Subcutaneous abdominal adipose tissue (tissue), 5 donors: Measurements from ENCODE around the gene ASCC3.

Experiments used
- H3K27ac ChIP-seq: one replicate; pipeline ENCODE4 v1.7.0; 2013; ENCODE audit warnings: low read depth, mild to moderate bottlenecking, inconsistent platforms, low read length, moderate library complexity
- H3K27me3 ChIP-seq, 5 donors: one replicate each; pipeline ENCODE4 v1.7.0; 2013; ENCODE audit warnings: low read length in 5 of 5, inconsistent platforms in 1 of 5; ENCODE audit not compliant: control insufficient read depth in 5 of 5, insufficient read depth in 4 of 5
- H3K36me3 ChIP-seq, 5 donors: one replicate each; pipeline ENCODE4 v1.7.0; 2013; ENCODE audit warnings: low read length in 5 of 5; ENCODE audit not compliant: control insufficient read depth in 5 of 5, insufficient read depth in 5 of 5
- H3K4me1 ChIP-seq, 5 donors: one replicate each; pipeline ENCODE4 v1.7.0; 2013; ENCODE audit warnings: low read length in 5 of 5, mild to moderate bottlenecking in 3 of 5, moderate library complexity in 1 of 5; ENCODE audit not compliant: control insufficient read depth in 5 of 5, insufficient read depth in 5 of 5
- H3K4me3 ChIP-seq, 5 donors: one replicate each; pipeline ENCODE4 v1.7.0; 2013; ENCODE audit warnings: low read length in 5 of 5, low read depth in 1 of 5
- H3K9ac ChIP-seq, 5 donors: one replicate each; pipeline ENCODE4 v1.7.0; 2013; ENCODE audit warnings: low read length in 5 of 5, mild to moderate bottlenecking in 4 of 5, moderate library complexity in 3 of 5
- H3K9me3 ChIP-seq, 5 donors: one replicate each; pipeline ENCODE4 v1.7.0; 2013; ENCODE audit warnings: low read length in 5 of 5; ENCODE audit not compliant: control insufficient read depth in 5 of 5
- donor health status: healthy.
- donor health status: healthy.
- donor health status: healthy.
- donor health status: healthy.
- donor health status: healthy.

ASCC3 gene

DNA sequence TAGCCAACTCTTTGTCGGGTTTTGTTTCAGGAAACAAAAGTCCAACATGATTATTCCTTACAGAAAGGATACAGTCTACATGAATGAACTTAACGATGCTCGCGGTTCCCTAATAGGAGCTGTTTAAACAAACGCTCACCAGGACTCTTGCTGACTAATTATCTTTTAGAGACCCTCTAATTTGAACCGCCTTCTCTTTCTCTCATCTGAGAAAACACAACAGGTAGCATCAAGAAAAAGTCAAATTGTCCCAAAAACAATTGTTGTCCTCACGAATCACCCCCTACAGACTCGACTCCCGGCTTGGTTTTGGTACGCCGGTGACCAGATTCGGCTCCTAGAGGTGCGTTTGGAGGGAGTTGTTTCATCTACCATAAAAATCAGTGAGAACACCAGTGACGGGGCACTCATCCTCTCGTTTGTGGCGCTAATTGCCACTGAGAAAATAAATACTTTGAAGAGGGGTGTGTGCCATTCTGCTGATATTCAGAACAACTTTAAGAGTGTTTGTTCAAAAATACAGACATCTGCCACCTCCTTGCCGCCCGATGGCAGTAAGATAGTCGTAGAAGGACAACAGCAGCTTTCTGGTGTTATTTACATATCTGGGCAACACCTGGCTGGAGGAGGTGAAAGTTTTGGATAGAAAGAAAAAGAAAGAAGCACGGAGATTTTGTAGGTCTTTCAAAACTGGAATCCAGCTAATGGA, 415.3 kb downstream of the ASCC3 start:
- Histone ChIP-seq H3K36me3 (no peaks in the 10 kb centered on the region), H3K27ac (peak overlapping the region; percentile 79), H3K4me1 (peaks cover 0 to 48% (median 36%) of the 10 kb centered on the region in 5 donors), H3K9me3 (no peaks in the 10 kb centered on the region), H3K4me3 (peak overlapping the region; percentile 36 to 86 (median 68)), H3K27me3 (peaks cover 33 to 77% (median 66%) of the 10 kb centered on the region in 5 donors), H3K9ac (peak overlapping the region in 3 of 5 donors; percentile 45 to 87 (median 66))

DNA sequence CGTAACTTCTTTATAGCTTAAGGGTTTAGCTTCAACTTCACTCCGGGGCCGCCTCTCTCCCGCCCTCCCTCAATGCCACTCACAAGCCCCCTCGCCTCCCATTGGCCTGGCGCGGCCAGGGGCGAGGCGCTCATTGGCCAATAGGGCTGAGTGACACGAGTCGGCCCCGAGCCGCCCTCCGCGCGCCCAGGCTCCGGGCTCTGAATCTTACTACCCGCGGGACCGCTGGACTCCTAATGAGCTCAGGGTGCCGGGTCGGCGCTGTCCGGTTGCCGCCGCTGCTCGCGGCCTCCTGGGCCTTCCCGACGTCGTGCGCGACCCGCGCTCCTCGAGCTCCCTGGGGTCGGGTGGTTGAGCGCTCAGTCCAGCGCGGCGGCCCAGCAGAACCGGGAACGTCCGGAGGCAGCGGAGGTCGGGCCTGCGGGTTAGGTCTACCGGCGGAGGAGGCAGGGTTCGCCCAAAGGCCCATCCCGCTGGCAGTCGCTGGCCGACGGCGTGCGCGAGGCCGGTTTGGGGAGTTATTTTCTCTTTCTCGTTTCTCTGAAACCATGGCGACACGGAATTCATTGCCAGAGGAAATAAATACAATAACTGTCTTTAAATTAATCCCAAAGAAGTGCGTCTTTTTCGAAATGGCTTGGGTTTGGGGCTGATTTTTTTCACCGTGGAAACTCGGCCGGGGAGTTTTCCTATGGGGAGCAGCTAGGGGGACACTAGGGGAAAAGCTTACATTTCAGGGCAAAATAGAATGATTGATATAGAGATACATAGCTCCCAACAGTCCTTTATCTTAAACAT, 416.0 kb downstream of the ASCC3 start, which contains the start of gene SIM1:
TSS of gene SIM1 (minus strand) at position 19 of the 798 bp plus-strand sequence. CDS start 1,453 bp downstream, outside the sequence.
- Histone ChIP-seq H3K27me3 (peaks cover 33 to 82% (median 67%) of the 10 kb centered on the region in 5 donors), H3K36me3 (no peaks in the 10 kb centered on the region), H3K4me1 (peaks cover 0 to 48% (median 36%) of the 10 kb centered on the region in 5 donors), H3K9ac (peak within 1 kb of the TSS in 4 of 5 donors; percentile 59 to 87 (median 74)), H3K4me3 (peak within 1 kb of the TSS; percentile 63 to 89 (median 75)), H3K9me3 (no peaks in the 10 kb centered on the region), H3K27ac (peak within 1 kb of the TSS; percentile 79)

- peak overlapping the region; percentile 79 for H3K27ac ChIP-seq
- peaks cover 33 to 84% (median 60%) of the 10 kb centered on the region in 5 donors for H3K27me3 ChIP-seq
- H3K4me3 ChIP-seq: peak overlapping the region; percentile 63 to 89 (median 75)
- peaks cover 0 to 49% (median 36%) of the 10 kb centered on the region in 5 donors for H3K4me1 ChIP-seq
- no peaks in the 10 kb centered on the region for H3K9me3 ChIP-seq
- no peaks in the 10 kb centered on the region for H3K36me3 ChIP-seq
- peak overlapping the region in 4 of 5 donors; percentile 43 to 87 (median 70) for H3K9ac ChIP-seq
Measured at GRCh38 chr6:100464162-100464851, 416.8 kb downstream of the ASCC3 start.

DNA sequence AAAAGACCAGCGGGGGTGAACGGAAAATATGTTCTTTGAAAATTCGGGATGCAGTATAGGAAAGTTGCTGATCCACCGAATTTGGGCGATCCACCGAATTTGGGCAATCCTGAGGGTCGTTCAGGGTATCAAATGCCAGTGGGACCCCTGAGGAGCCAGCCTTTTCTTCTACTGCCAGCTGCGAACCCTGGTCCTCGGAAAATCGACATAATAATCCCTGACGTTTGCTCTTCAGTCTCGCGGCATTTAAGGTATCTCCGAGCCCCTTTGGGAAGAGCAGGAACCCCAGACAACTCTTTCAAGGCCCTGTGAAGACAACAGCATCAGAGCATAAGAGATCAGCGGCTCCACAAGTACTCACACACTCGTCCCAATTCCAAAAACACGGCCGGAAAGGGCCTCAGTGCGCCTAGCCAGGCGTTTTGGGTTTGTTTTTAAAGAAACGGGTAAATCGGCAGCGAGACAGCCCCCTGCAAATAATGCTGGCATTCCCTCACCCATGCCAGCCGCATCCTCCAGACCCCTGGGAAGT, 417.4 kb downstream of the ASCC3 start:
- peaks cover 0 to 50% (median 36%) of the 10 kb centered on the region in 5 donors for H3K4me1 ChIP-seq
- peaks cover 33 to 85% (median 58%) of the 10 kb centered on the region in 5 donors for H3K27me3 ChIP-seq
- peak overlapping the region; percentile 79 for H3K27ac ChIP-seq
- H3K4me3 ChIP-seq: peak overlapping the region; percentile 63 to 86 (median 75)
- H3K9ac ChIP-seq: peak overlapping the region in 4 of 5 donors; percentile 43 to 87 (median 70)
- no peaks in the 10 kb centered on the region for H3K9me3 ChIP-seq
- no peaks in the 10 kb centered on the region for H3K36me3 ChIP-seq

GRCh38 chr6:100462706-100463629, 418.2 kb downstream of the ASCC3 start:
- Histone ChIP-seq H3K9ac (peak overlapping the region in 3 of 5 donors; percentile 30 to 87 (median 81)), H3K36me3 (no peaks in the 10 kb centered on the region), H3K4me3 (peak overlapping the region; percentile 63 to 86 (median 75)), H3K4me1 (peaks cover 0 to 57% (median 42%) of the 10 kb centered on the region in 5 donors), H3K9me3 (no peaks in the 10 kb centered on the region), H3K27me3 (peaks cover 38 to 90% (median 65%) of the 10 kb centered on the region in 5 donors), H3K27ac (peak overlapping the region; percentile 79)

DNA sequence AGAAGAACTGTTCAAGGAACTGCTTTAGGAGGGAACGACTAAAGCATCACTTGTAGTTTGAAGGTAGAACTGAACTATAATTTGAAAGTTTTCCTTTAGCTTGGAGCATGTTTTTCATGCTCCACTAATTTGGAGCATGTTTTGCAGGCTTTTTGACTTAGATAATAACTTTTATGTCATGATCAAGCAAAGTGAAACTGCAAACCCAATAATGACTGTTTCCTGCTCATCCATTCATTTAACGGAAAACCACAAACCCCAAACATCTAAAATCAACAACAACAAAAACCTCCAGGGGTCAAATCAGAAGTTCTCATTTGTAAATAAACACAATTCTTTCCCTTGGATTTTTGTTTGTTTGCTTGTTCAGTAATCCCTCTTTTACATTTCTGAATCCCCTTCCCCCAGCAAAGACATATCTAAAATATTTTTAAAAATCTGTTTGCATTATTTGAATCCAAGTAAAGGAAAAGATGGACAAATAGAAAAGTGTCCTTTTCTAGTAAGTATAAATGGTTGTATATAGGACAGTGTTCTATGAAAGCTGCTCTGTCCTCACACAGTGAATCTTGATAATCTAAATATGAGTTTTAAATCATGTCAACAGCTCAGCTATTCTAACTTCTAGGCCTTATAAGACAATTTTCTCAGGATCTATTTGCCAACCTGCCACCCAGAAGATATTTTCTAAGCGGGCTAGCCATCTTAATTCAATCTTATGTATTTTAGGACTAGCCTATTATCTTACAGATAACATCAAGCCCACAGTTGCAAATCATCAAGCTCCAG, 419.0 kb downstream of the ASCC3 start:
- H3K27ac ChIP-seq: peak overlapping the region; percentile 79
- H3K36me3 ChIP-seq: no peaks in the 10 kb centered on the region
- H3K4me3 ChIP-seq: peak overlapping the region; percentile 45 to 86 (median 75)
- H3K9ac ChIP-seq: peak overlapping the region in 1 of 5 donors; percentile 53
- peaks cover 40 to 88% (median 63%) of the 10 kb centered on the region in 5 donors for H3K27me3 ChIP-seq
- peaks cover 0 to 61% (median 46%) of the 10 kb centered on the region in 5 donors for H3K4me1 ChIP-seq
- H3K9me3 ChIP-seq: no peaks in the 10 kb centered on the region

DNA sequence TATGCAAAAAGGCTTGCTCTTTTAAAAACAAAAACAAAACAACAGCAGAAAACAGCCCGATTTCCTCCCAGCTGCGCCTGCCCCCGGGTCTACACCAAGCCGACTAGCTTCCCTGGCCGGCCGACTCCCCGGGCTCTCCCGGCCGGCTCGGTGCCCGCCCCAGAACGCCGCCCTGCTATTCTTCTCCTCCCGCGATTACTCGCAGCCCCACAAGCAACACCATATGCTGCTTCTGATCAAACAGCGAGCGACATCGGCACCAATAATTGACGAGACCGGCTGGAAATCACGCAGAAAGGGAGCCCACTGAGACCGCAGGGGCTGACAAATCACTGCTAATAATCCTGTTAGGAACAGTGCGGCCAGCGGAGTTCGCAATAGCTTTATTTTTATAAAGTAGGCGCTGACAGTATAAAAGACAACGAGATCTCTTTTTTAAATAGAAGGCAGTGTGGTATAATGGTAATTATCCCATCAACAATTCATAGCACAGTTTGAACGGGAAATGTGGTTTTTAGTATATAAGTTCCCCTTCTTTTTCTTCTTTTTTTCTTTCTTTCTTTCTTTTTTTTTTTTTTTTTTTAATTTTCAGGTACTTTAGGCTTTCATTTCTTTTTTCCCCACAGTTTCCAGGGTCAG, 419.7 kb downstream of the ASCC3 start:
- Histone ChIP-seq H3K27me3 (peaks cover 35 to 86% (median 61%) of the 10 kb centered on the region in 5 donors), H3K36me3 (no peaks in the 10 kb centered on the region), H3K9me3 (no peaks in the 10 kb centered on the region), H3K9ac (peak overlapping the region in 4 of 5 donors; percentile 23 to 56 (median 52)), H3K4me1 (peaks cover 0 to 53% (median 46%) of the 10 kb centered on the region in 5 donors), H3K27ac (peak overlapping the region; percentile 79), H3K4me3 (peak overlapping the region; percentile 45 to 86 (median 61))

GRCh38 chr6:100460650-100461204, 420.4 kb downstream of the ASCC3 start:
- peak overlapping the region; percentile 79 for H3K27ac ChIP-seq
- H3K36me3 ChIP-seq: no peaks in the 10 kb centered on the region
- no peaks in the 10 kb centered on the region for H3K9me3 ChIP-seq
- peak overlapping the region; percentile 45 to 86 (median 61) for H3K4me3 ChIP-seq
- H3K27me3 ChIP-seq: peaks cover 28 to 86% (median 61%) of the 10 kb centered on the region in 5 donors
- peaks cover 0 to 54% (median 42%) of the 10 kb centered on the region in 5 donors for H3K4me1 ChIP-seq
- peak overlapping the region in 4 of 5 donors; percentile 20 to 56 (median 46) for H3K9ac ChIP-seq
